ENCODE data around the gene TOP3B. TPM values are rescaled to one million over a fixed set of nuclear protein-coding genes. Genes with fewer than 3 reads are reported as not detected.

The TOP3B gene
- total RNA-seq, 4 donors from 2014 or later = 24.7 to 39.3 (median 29.3) TPM

DNA sequence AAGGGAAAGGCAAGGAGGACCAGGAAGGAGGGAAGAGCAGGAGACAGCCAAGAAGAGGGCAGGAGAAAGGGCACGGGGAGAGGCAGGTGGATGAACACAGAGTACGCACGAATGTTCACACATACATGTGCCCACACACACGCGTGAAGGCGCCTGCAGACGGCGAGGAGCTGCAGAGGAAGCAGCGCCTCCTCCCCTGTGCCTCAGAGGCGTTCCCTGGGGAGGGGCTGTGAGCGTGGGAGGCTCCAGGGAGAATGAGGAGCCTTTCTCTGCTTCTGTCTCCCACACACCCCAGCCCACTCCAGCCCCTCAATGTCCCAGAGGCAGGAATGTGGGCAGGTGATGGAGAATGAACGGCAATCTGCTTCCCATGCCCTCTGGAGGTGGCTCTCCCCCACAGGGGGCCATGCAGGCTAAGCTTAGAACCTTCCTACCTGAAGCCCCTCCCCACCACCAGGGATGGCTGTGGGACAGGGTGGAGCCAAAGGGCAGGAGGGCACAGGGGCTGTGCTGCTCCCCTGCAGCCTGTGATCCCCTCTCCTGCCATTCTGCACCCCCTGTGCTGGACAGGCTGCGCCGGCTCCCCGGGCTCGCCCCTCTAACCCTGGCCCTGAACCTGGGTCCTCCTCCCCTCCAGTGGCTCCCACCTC is 55.3 kb downstream of the TOP3B start:
- Histone ChIP-seq H3K4me1 (no peaks in the 10 kb centered on the region), H3K27ac (no peak overlapping the region), H3K9me3 (no peaks in the 10 kb centered on the region), H3K27me3 (no peaks in the 10 kb centered on the region), H3K36me3 (peaks cover 27 to 40% of the 10 kb centered on the region in 2 donors), H3K4me3 (replicated peaks in 1 of 3) (no peak overlapping the region)
- no peak for DNase-seq
- intact Hi-C loops (cut with DNase I) = no loop called here
- 88 to 91% methylated on average over 15 to 16 of the region's 16 CpGs for WGBS, 2 donors
- TF ChIP-seq, protein P1, sequence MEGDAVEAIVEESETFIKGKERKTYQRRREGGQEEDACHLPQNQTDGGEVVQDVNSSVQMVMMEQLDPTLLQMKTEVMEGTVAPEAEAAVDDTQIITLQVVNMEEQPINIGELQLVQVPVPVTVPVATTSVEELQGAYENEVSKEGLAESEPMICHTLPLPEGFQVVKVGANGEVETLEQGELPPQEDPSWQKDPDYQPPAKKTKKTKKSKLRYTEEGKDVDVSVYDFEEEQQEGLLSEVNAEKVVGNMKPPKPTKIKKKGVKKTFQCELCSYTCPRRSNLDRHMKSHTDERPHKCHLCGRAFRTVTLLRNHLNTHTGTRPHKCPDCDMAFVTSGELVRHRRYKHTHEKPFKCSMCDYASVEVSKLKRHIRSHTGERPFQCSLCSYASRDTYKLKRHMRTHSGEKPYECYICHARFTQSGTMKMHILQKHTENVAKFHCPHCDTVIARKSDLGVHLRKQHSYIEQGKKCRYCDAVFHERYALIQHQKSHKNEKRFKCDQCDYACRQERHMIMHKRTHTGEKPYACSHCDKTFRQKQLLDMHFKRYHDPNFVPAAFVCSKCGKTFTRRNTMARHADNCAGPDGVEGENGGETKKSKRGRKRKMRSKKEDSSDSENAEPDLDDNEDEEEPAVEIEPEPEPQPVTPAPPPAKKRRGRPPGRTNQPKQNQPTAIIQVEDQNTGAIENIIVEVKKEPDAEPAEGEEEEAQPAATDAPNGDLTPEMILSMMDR (IDR thresholded peaks at IDR 0.05) = no peak
- TF ChIP-seq POLR2A (IDR thresholded peaks at IDR 0.05) = no peak

DNA sequence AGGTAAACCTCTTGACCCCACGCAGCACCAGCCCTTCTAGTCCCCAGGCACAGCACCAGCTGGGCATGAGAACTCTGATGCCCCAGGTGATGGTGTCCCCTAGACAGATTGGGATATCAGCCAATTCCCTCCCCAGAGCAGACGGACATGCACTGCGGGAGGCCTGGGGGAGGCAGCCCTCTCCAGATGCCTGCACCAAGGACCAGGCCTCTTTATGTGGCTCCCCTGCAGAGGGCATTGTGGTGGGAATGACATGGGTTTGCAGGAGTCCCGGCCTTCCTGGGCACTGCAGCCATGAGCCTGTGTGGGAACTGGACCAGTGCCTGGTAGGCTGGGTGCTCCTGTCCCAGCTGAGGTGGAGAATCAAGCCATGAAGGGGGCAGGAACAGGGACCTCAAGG is 55.9 kb downstream of the TOP3B start:
- 72 to 76% methylated on average over 3 to 4 of the region's 4 CpGs for WGBS, 2 donors
- no peak for TF ChIP-seq POLR2A (IDR thresholded peaks at IDR 0.05)
- TF ChIP-seq, protein P1 (IDR thresholded peaks at IDR 0.05) = no peak
- Histone ChIP-seq H3K9me3 (no peaks in the 10 kb centered on the region), H3K36me3 (peaks cover 25 to 40% of the 10 kb centered on the region in 2 donors), H3K4me3 (replicated peaks in 1 of 3) (no peak overlapping the region), H3K27me3 (no peaks in the 10 kb centered on the region), H3K27ac (no peak overlapping the region), H3K4me1 (no peaks in the 10 kb centered on the region)
- intact Hi-C loops (cut with DNase I) = no loop called here
- DNase-seq = no peak

DNA sequence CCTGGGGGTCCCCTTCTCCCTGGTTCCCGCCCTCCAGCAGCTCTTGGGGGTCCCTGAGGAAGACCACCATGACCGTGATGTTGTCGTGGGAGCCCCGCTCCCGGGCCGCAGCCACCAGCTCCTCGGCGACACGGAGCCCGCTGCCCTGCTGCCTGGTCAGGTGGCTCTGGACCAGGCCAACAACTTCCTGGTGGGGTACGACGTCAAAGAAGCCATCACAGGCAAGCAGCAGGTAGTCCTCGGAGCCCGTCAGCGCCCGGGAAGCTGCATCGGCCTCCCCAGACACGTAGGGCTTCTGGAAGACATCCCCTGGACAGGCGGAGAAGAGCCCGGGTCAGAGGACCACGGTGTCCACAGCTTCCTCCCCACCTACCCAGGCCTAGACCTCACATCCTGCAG is 59.4 kb downstream of the TOP3B start:
- no peaks in the 10 kb centered on the region for H3K27me3 ChIP-seq
- intact Hi-C loops (cut with DNase I) = no loop called here
- no peak overlapping the region for H3K27ac ChIP-seq
- H3K9me3 ChIP-seq = no peaks in the 10 kb centered on the region
- no peak for DNase-seq
- H3K36me3 ChIP-seq = peaks cover 3 to 10% of the 10 kb centered on the region in 2 donors
- no peak for TF ChIP-seq POLR2A (IDR thresholded peaks at IDR 0.05)
- TF ChIP-seq, protein P1 (IDR thresholded peaks at IDR 0.05) = no peak
- no peak overlapping the region for H3K4me3 ChIP-seq (replicated peaks in 1 of 3)
- 86 to 97% methylated on average over 1 to 5 of the region's 21 CpGs for WGBS, 2 donors
- H3K4me1 ChIP-seq = no peaks in the 10 kb centered on the region

DNA sequence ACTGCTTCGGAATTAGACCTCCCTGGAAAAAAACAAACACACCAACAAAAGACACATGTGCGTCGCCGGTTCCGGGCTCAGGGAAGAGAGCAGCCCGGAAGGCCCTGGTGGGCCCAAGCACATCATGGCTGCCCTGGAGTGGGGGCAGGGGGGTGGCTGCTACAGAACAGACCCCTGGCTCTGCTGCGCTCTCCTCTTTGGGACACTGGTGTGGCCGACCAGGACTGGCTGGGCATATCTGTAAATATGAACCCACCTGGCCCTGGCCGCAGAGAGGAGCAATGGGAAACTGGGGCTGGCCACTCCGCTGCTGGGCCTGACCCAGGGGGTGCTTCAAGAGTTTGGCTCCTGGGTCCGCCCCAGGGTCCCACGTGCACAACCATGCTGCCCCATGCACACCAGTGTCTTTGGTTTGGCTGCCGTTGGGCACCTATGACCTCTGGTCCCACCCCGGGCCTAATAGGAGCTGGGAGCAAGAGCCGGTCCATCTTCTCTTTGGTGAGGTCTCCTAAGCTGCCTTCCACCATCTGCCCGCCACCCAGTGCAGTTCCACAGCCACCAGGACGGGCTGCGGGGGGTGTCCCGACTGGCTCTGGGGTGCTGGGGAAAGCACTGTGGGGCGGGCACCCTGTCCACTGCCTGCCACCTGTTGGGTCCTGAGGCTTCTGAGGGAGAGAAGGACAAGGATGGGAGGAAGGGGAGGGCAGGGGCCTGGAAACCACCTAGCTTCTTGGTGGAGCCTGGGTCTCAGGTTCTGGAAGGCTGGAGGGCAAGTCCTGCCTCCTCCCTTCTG is 60.0 kb downstream of the TOP3B start:
- Histone ChIP-seq H3K4me3 (replicated peaks in 1 of 3) (no peak overlapping the region), H3K9me3 (no peaks in the 10 kb centered on the region), H3K27me3 (no peaks in the 10 kb centered on the region), H3K36me3 (peaks cover 3 to 10% of the 10 kb centered on the region in 2 donors), H3K27ac (no peak overlapping the region), H3K4me1 (peaks cover 0 to under 1% of the 10 kb centered on the region in 2 donors)
- no peak for DNase-seq
- WGBS, 2 donors = 92 to 93% methylated on average over 12 to 20 of the region's 20 CpGs
- TF ChIP-seq, protein P1 (IDR thresholded peaks at IDR 0.05) = no peak
- TF ChIP-seq POLR2A (IDR thresholded peaks at IDR 0.05) = no peak
- intact Hi-C loops (cut with DNase I) = no loop called here

DNA sequence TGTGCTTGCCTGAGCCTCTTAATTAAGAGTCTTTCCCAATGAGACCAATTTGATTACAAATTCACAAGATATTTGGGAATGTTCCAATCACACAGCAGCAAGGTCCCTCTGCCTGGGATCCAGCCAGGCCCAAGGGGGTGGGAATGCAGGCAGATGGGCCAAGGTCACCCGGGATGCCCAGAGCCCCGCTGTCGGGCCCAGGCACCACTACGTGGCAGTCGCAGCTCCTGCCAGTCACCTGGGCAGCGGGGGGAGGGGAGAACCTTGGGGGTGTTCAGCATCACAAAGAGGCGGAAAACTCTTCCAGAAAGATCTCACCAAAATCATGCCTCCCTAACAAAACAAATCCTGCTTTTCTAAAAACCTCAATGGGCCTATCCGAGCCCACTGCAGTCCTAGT is 60.9 kb downstream of the TOP3B start:
- Histone ChIP-seq H3K9me3 (no peaks in the 10 kb centered on the region), H3K4me1 (peaks cover 3 to 9% of the 10 kb centered on the region in 2 donors), H3K36me3 (peaks cover 3 to 10% of the 10 kb centered on the region in 2 donors), H3K4me3 (replicated peaks in 1 of 3) (no peak overlapping the region), H3K27me3 (no peaks in the 10 kb centered on the region), H3K27ac (no peak overlapping the region)
- no peak for TF ChIP-seq POLR2A (IDR thresholded peaks at IDR 0.05)
- TF ChIP-seq, protein P1 (IDR thresholded peaks at IDR 0.05) = no peak
- WGBS, 2 donors = 86 to 89% methylated on average over 8 of the region's 8 CpGs
- intact Hi-C loops (cut with DNase I) = no loop called here
- DNase-seq = no peak
